ENCODE data around the gene DOK5. TPM values are rescaled to one million over a fixed set of nuclear protein-coding genes. Genes with fewer than 3 reads are reported as not detected.

The DOK5 gene
- total and polyA plus RNA-seq, 12 donors: 0.29 to 2.0 (median 1.2) TPM; not detected in 1

GRCh38 chr20:54640800-54641199 is 165.4 kb downstream of the DOK5 start:
- Histone ChIP-seq H3K36me3 (replicated peaks in 1 of 2) (no peaks in the 10 kb centered on the region), H3K27ac (no peak overlapping the region), H3K4me1 (replicated peaks in 1 of 2) (no peaks in the 10 kb centered on the region), H3K4me3 (no peak overlapping the region), H3K27me3 (peaks cover 4% of the 10 kb centered on the region), H3K9me3 (replicated peaks in 1 of 3) (no peaks in the 10 kb centered on the region)
- 47 to 73% (median 68%) methylated on average over 2 of the region's 2 CpGs for WGBS, 4 donors
- no peak for DNase-seq
- TF ChIP-seq CTCF (IDR thresholded peaks at IDR 0.05) (no peak), POLR2A (IDR thresholded peaks at IDR 0.05) (no peak)
- intact Hi-C loops (cut with DNase I): loop anchor here (5.0 to 10.0 kb wide), 2 partner anchors 418 to 536 kb away; no protein-coding TSS in a partner anchor

- DNase-seq: no peak
- Histone ChIP-seq H3K27me3 (no peaks in the 10 kb centered on the region), H3K27ac (no peak overlapping the region), H3K9me3 (replicated peaks in 1 of 3) (no peaks in the 10 kb centered on the region), H3K4me1 (replicated peaks in 1 of 2) (no peaks in the 10 kb centered on the region), H3K4me3 (no peak overlapping the region), H3K36me3 (replicated peaks in 1 of 2) (no peaks in the 10 kb centered on the region)
- intact Hi-C loops (cut with DNase I): loop anchor here (5.0 to 10.0 kb wide), 2 partner anchors 421 to 538 kb away; no protein-coding TSS in a partner anchor
- WGBS, 4 donors: 78 to 89% (median 83%) methylated on average over 14 to 18 of the region's 18 CpGs
- TF ChIP-seq POLR2A (IDR thresholded peaks at IDR 0.05): no peak
- no peak for TF ChIP-seq CTCF (IDR thresholded peaks at IDR 0.05)
Measured at GRCh38 chr20:54642864-54643667, 167.7 kb downstream of the DOK5 start.

GRCh38 chr20:54643761-54644160 is 168.4 kb downstream of the DOK5 start:
- peak in 3 of 7 donors; percentile 15 to 36 (median 34) for DNase-seq
- intact Hi-C loops (cut with DNase I): loop anchor here (5.0 to 10.0 kb wide), 2 partner anchors 421 to 539 kb away; no protein-coding TSS in a partner anchor
- Histone ChIP-seq H3K36me3 (replicated peaks in 1 of 2) (no peaks in the 10 kb centered on the region), H3K27me3 (no peaks in the 10 kb centered on the region), H3K4me1 (replicated peaks in 1 of 2) (no peaks in the 10 kb centered on the region), H3K4me3 (no peak overlapping the region), H3K27ac (no peak overlapping the region), H3K9me3 (replicated peaks in 1 of 3) (no peaks in the 10 kb centered on the region)
- TF ChIP-seq POLR2A (IDR thresholded peaks at IDR 0.05) (no peak), CTCF (IDR thresholded peaks at IDR 0.05) (no peak)
- 58 to 73% (median 62%) methylated on average over 4 of the region's 4 CpGs for WGBS, 4 donors

- no peak for TF ChIP-seq CTCF (IDR thresholded peaks at IDR 0.05)
- no peak for TF ChIP-seq POLR2A (IDR thresholded peaks at IDR 0.05)
- DNase-seq: no peak
- H3K4me3 ChIP-seq: no peak overlapping the region
- H3K4me1 ChIP-seq (replicated peaks in 1 of 2): peaks cover 0 to 4% of the 10 kb centered on the region in 2 donors
- H3K9me3 ChIP-seq (replicated peaks in 1 of 3): no peaks in the 10 kb centered on the region
- no peaks in the 10 kb centered on the region for H3K36me3 ChIP-seq (replicated peaks in 1 of 2)
- WGBS, 4 donors: 53 to 68% (median 55%) methylated on average over 8 of the region's 8 CpGs
- no peak overlapping the region for H3K27ac ChIP-seq
- no peaks in the 10 kb centered on the region for H3K27me3 ChIP-seq
- intact Hi-C loops (cut with DNase I): loop anchor here (5.0 to 10.0 kb wide), 3 partner anchors 443 to 548 kb away; no protein-coding TSS in a partner anchor
Measured at GRCh38 chr20:54645445-54646155, 170.2 kb downstream of the DOK5 start.

Measured in adrenal gland (tissue), 12 donors.